PC-9 (cell line): Measurements from ENCODE around the gene TMCC1.

Experiments used
- CTCF ChIP-seq: fragments of 200-600 bp; sonication (generic); conservative IDR thresholded peaks from 2 replicates; pipeline ENCODE4 v1.6.1; 2017; ENCODE audit warnings: mixed run types, antibody characterized with exemption, mild to moderate bottlenecking, moderate library complexity
- EZH2 ChIP-seq: fragments of 200-600 bp; sonication (generic); IDR thresholded peaks from 2 replicates; pipeline ENCODE4 v1.8.0; 2017; ENCODE audit warnings: antibody characterized with exemption, low read depth

- TF ChIP-seq CTCF: no peak
- TF ChIP-seq EZH2: no peak
Observed at GRCh38 chr3:129607391-129608068, 286.0 kb downstream of the TMCC1 start.
